ENCODE data around the gene GNS. TPM values are rescaled to one million over a fixed set of nuclear protein-coding genes. Genes with fewer than 3 reads are reported as not detected.

Gene GNS
- total and polyA plus RNA-seq, 4 donors: 27.8 to 78.6 (median 57.4) TPM

GRCh38 chr12:64671681-64672080 lies 87.5 kb downstream of the GNS start:
- WGBS: 77% methylated on average over 4 of the region's 4 CpGs
- Histone ChIP-seq H3K27me3 (ENCODE audit: control insufficient read depth in 4 of 4, insufficient read depth in 4 of 4, low read length in 3 of 4) (no peaks in the 10 kb centered on the region), H3K4me3 (ENCODE audit: low read depth in 1 of 3, low read length in 3 of 3) (no peak overlapping the region), H3K9me3 (ENCODE audit: control insufficient read depth in 4 of 4, low read length in 3 of 4) (no peaks in the 10 kb centered on the region), H3K36me3 (ENCODE audit: control insufficient read depth in 4 of 4, insufficient read depth in 3 of 4, low read depth in 1 of 4, low read length in 3 of 4) (no peaks in the 10 kb centered on the region), H3K27ac (ENCODE audit: low read depth in 1 of 2, low read length in 2 of 2) (no peak overlapping the region), H3K4me1 (ENCODE audit: control insufficient read depth in 4 of 4, insufficient read depth in 4 of 4, low read length in 3 of 4) (peaks cover 0 to 32% (median 16%) of the 10 kb centered on the region in 4 donors), H3K9ac (ENCODE audit: low read depth in 1 of 2, low read length in 2 of 2) (no peak overlapping the region)
- DNase-seq (ENCODE audit: low spot score): no peak
- TF ChIP-seq HNF4A (conservative IDR thresholded peaks at IDR 0.05) (no peak), ZBTB33 (IDR thresholded peaks at IDR 0.05) (no peak), GABPA (IDR thresholded peaks at IDR 0.05 in 1 of 2, conservative IDR thresholded peaks at IDR 0.05 in 1 of 2) (no peak)

- no peak for DNase-seq (ENCODE audit: low spot score)
These were observed 88.1 kb downstream of the GNS start for GRCh38 chr12:64670919-64671639.

More at GRCh38 chr12:64670919-64671639, 88.1 kb downstream of the GNS start:
- H3K9ac ChIP-seq (ENCODE audit: low read depth in 1 of 2, low read length in 2 of 2): no peak overlapping the region
- no peak overlapping the region for H3K27ac ChIP-seq (ENCODE audit: low read depth in 1 of 2, low read length in 2 of 2)
- H3K27me3 ChIP-seq (ENCODE audit: control insufficient read depth in 4 of 4, insufficient read depth in 4 of 4, low read length in 3 of 4): no peaks in the 10 kb centered on the region
- no peak for TF ChIP-seq NR2F2 (IDR thresholded peaks at IDR 0.05)
- no peak for TF ChIP-seq SP1 (IDR thresholded peaks at IDR 0.05)
- no peak for TF ChIP-seq ZBTB33 (IDR thresholded peaks at IDR 0.05)
- TF ChIP-seq YY1 (IDR thresholded peaks at IDR 0.05): no peak
- TF ChIP-seq ATF3 (IDR thresholded peaks at IDR 0.05): no peak
- TF ChIP-seq FOXA2 (IDR thresholded peaks at IDR 0.05): no peak
- TF ChIP-seq RAD21 (IDR thresholded peaks at IDR 0.05): no peak
- TF ChIP-seq RXRA (IDR thresholded peaks at IDR 0.05): no peak
- no peak for TF ChIP-seq GABPA (IDR thresholded peaks at IDR 0.05 in 1 of 2, conservative IDR thresholded peaks at IDR 0.05 in 1 of 2)
- no peak for TF ChIP-seq EGR1 (IDR thresholded peaks at IDR 0.05; ENCODE audit: low read depth in 2 of 2)
- TF ChIP-seq REST (IDR thresholded peaks at IDR 0.05): no peak
- TF ChIP-seq, protein P1, sequence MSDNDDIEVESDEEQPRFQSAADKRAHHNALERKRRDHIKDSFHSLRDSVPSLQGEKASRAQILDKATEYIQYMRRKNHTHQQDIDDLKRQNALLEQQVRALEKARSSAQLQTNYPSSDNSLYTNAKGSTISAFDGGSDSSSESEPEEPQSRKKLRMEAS (IDR thresholded peaks at IDR 0.05): no peak
- no peak for TF ChIP-seq CTCF (IDR thresholded peaks at IDR 0.05; ENCODE audit: low read depth, low read length, missing input control)
- no peak for TF ChIP-seq HNF4G (IDR thresholded peaks at IDR 0.05)
- no peak for TF ChIP-seq JUND (IDR thresholded peaks at IDR 0.05)
- no peak for TF ChIP-seq HNF4A (conservative IDR thresholded peaks at IDR 0.05)
- TF ChIP-seq TAF1 (conservative IDR thresholded peaks at IDR 0.05): no peak
- H3K36me3 ChIP-seq (ENCODE audit: control insufficient read depth in 4 of 4, insufficient read depth in 3 of 4, low read depth in 1 of 4, low read length in 3 of 4): no peaks in the 10 kb centered on the region
- no peak overlapping the region for H3K4me3 ChIP-seq (ENCODE audit: low read depth in 1 of 3, low read length in 3 of 3)
- H3K4me1 ChIP-seq (ENCODE audit: control insufficient read depth in 4 of 4, insufficient read depth in 4 of 4, low read length in 3 of 4): peaks cover 0 to 36% (median 19%) of the 10 kb centered on the region in 4 donors
- WGBS: 79% methylated on average over 8 of the region's 8 CpGs
- H3K9me3 ChIP-seq (ENCODE audit: control insufficient read depth in 4 of 4, low read length in 3 of 4): no peaks in the 10 kb centered on the region

Data from liver (tissue), 9 donors.